CD4-positive, alpha-beta T cell (primary cell): ENCODE measurements around the gene HDLBP. TPM values are rescaled to one million over a fixed set of nuclear protein-coding genes. Genes with fewer than 3 reads are reported as not detected.

Experiments
- ATAC-seq: fragments of 200-7000 bp; cut with Tn5 transposase; one replicate; pipeline ENCODE4 v1.10.0; 2022; ENCODE audit warnings: mild to moderate bottlenecking; ENCODE audit not compliant: poor library complexity
- CTCF ChIA-PET: fragments of 350-600 bp; sonication (Branson Sonifier 250); formaldehyde crosslinking; loops from one replicate; lab custom pipeline; 2021; ENCODE audit warnings: antibody characterized with exemption, inconsistent platforms; lab: Charles Lee
- POLR2A ChIA-PET: fragments of 350-600 bp; sonication (Branson Sonifier 250); formaldehyde crosslinking; loops from one replicate; lab custom pipeline; 2021; ENCODE audit warnings: antibody characterized with exemption, inconsistent platforms; lab: Charles Lee
- DNase-seq, 14 experiments: peaks; one replicate each; pipeline ENCODE4 v3.0.0-alpha.2; 2013 to 2020; ENCODE audit warnings: mixed read lengths in 2 of 14
- H3K27ac ChIP-seq, 2 donors: one replicate each; pipeline versions ENCODE4 v1.5.1 to v1.7.0; 2013; ENCODE audit warnings: low read length in 2 of 2, low read depth in 1 of 2, mild to moderate bottlenecking in 1 of 2
- H3K27me3 ChIP-seq, 2 experiments: 1 replicate in 1 of 2; 2 replicates in 1 of 2; pipeline versions ENCODE4 v1.6.1 to v1.7.0; 2013; ENCODE audit warnings: low read length in 2 of 2, control low read depth in 1 of 2, mild to moderate bottlenecking in 1 of 2, moderate library complexity in 1 of 2; ENCODE audit not compliant: insufficient read depth in 2 of 2, control insufficient read depth in 1 of 2
- H3K36me3 ChIP-seq: one replicate; pipeline ENCODE4 v1.6.1; 2013; ENCODE audit warnings: low read length, control low read depth; ENCODE audit not compliant: insufficient read depth
- H3K4me1 ChIP-seq: one replicate; pipeline ENCODE4 v1.6.1; 2013; ENCODE audit warnings: low read length, control low read depth; ENCODE audit not compliant: insufficient read depth
- H3K4me3 ChIP-seq: one replicate; pipeline ENCODE4 v1.5.1; 2013; ENCODE audit warnings: mild to moderate bottlenecking, low read length, moderate library complexity
- H3K9me3 ChIP-seq, 2 experiments: 1 replicate in 1 of 2; 2 replicates in 1 of 2; pipeline versions ENCODE4 v1.6.1 to v1.7.0; 2013; ENCODE audit warnings: low read length in 2 of 2, mild to moderate bottlenecking in 2 of 2, control low read depth in 1 of 2, moderate library complexity in 1 of 2; ENCODE audit not compliant: control insufficient read depth in 1 of 2, insufficient read depth in 1 of 2
- H3K27ac Mint-ChIP-seq: one replicate; pipeline ENCODE4 v1.8.0; 2020; ENCODE audit warnings: mixed read lengths
- H3K27me3 Mint-ChIP-seq: one replicate; pipeline ENCODE4 v1.8.0; 2021; ENCODE audit warnings: mixed read lengths
- H3K36me3 Mint-ChIP-seq: one replicate; pipeline ENCODE4 v1.8.0; 2021; ENCODE audit warnings: low read depth, mixed read lengths
- H3K4me1 Mint-ChIP-seq: one replicate; pipeline ENCODE4 v1.8.0; 2021; ENCODE audit warnings: low read depth, mixed read lengths
- H3K4me3 Mint-ChIP-seq: one replicate; pipeline ENCODE4 v1.8.0; 2020; ENCODE audit warnings: mild to moderate bottlenecking, mixed read lengths
- H3K9me3 Mint-ChIP-seq: one replicate; pipeline ENCODE4 v1.8.0; 2020; ENCODE audit warnings: mixed read lengths
- CTCF ChIP-seq: fragments of 200-600 bp; IDR thresholded peaks from one replicate; pipeline ENCODE4 v1.8.0; 2022; ENCODE audit warnings: antibody characterized with exemption, mild to moderate bottlenecking
- intact Hi-C, 2 experiments: fragments of 100-400 bp; cut with DNase I in 1 of 2; cut with micrococcal nuclease in 1 of 2; formaldehyde crosslinking; loops; one replicate each; pipeline versions ENCODE4 v1.15.1 to v1.9.0; 2023 to 2025; cut with DNase I, micrococcal nuclease
- total RNA-seq, 174 experiments: library from RNA in 2 of 174; stranded (reverse) in 2 of 174; gene quantifications; one replicate each; pipeline ENCODE4 v1.2.3 and lab custom pipeline; 2021 to 2026

Gene HDLBP
- total RNA-seq, 2 experiments from 2014 or later: 82.0 to 97.9 TPM

GRCh38 chr2:241267249-241268067, 48.0 kb downstream of the HDLBP start:
- no peak overlapping the region for H3K27ac Mint-ChIP-seq
- ChIA-PET POLR2A (interaction anchor here (0.7 to 1.0 kb wide), 2 partner anchors 16 to 47 kb away, joined by 3 to 5 read pairs; no protein-coding TSS in a partner anchor), CTCF (no interaction called here)
- Histone ChIP-seq H3K27ac (no peak overlapping the region), H3K4me3 (no peak overlapping the region), H3K9me3 (no peaks in the 10 kb centered on the region), H3K36me3 (peaks cover 55% of the 10 kb centered on the region), H3K27me3 (no peaks in the 10 kb centered on the region), H3K4me1 (peaks cover 20% of the 10 kb centered on the region)
- H3K4me3 Mint-ChIP-seq: no peak overlapping the region
- no peak for DNase-seq
- ATAC-seq: no peak
- no peak for TF ChIP-seq CTCF
- H3K9me3 Mint-ChIP-seq: no peaks in the 10 kb centered on the region
- no peaks in the 10 kb centered on the region for H3K27me3 Mint-ChIP-seq
- peaks cover 35% of the 10 kb centered on the region for H3K4me1 Mint-ChIP-seq
- intact Hi-C loops: no loop called here
- H3K36me3 Mint-ChIP-seq: peaks cover 58% of the 10 kb centered on the region

- ATAC-seq (no peak), DNase-seq (no peak)
- POLR2A ChIA-PET: no interaction called here
- H3K9me3 Mint-ChIP-seq: no peaks in the 10 kb centered on the region
- TF ChIP-seq CTCF: no peak
- Histone ChIP-seq H3K4me1 (peaks cover 6% of the 10 kb centered on the region), H3K27me3 (no peaks in the 10 kb centered on the region), H3K4me3 (no peak overlapping the region), H3K27ac (no peak overlapping the region), H3K36me3 (peaks cover 75% of the 10 kb centered on the region), H3K9me3 (no peaks in the 10 kb centered on the region)
- CTCF ChIA-PET: no interaction called here
- peaks cover 26% of the 10 kb centered on the region for H3K4me1 Mint-ChIP-seq
- H3K27me3 Mint-ChIP-seq: no peaks in the 10 kb centered on the region
- H3K27ac Mint-ChIP-seq: no peak overlapping the region
- peaks cover 67% of the 10 kb centered on the region for H3K36me3 Mint-ChIP-seq
- H3K4me3 Mint-ChIP-seq: no peak overlapping the region
- intact Hi-C loops: no loop called here
These were observed 50.0 kb downstream of the HDLBP start for GRCh38 chr2:241265506-241265905.

GRCh38 chr2:241263061-241263460, 52.4 kb downstream of the HDLBP start:
- H3K9me3 Mint-ChIP-seq: no peaks in the 10 kb centered on the region
- H3K27me3 Mint-ChIP-seq: no peaks in the 10 kb centered on the region
- TF ChIP-seq CTCF: no peak
- peaks cover 90% of the 10 kb centered on the region for H3K36me3 ChIP-seq
- H3K4me3 Mint-ChIP-seq: no peak overlapping the region
- H3K27ac Mint-ChIP-seq: no peak overlapping the region
- ATAC-seq (no peak), DNase-seq (no peak)
- POLR2A ChIA-PET: no interaction called here
- no peaks in the 10 kb centered on the region for H3K27me3 ChIP-seq
- H3K36me3 Mint-ChIP-seq: peaks cover 83% of the 10 kb centered on the region
- CTCF ChIA-PET: no interaction called here
- H3K4me3 ChIP-seq: no peak overlapping the region
- H3K27ac ChIP-seq: no peak overlapping the region
- peaks cover 17% of the 10 kb centered on the region for H3K4me1 Mint-ChIP-seq
- intact Hi-C loops: no loop called here
- H3K9me3 ChIP-seq: no peaks in the 10 kb centered on the region
- H3K4me1 ChIP-seq: no peaks in the 10 kb centered on the region
